Endothelial cell (in vitro differentiated cells): Measurements from ENCODE around the gene RIMS4. TPM values are rescaled to one million over a fixed set of nuclear protein-coding genes. Genes with fewer than 3 reads are reported as not detected.

ENCODE experiments used
- DNase-seq: peaks from one replicate; pipeline ENCODE4 v3.0.0; 2021; ENCODE audit warnings: low spot score
- H3K27ac Mint-ChIP-seq: one replicate; pipeline ENCODE4 v1.8.0; 2021; ENCODE audit warnings: mixed read lengths, inconsistent platforms; ENCODE audit not compliant: unreplicated experiment
- H3K27me3 Mint-ChIP-seq: one replicate; pipeline ENCODE4 v1.8.0; 2021; ENCODE audit warnings: mild to moderate bottlenecking, moderate library complexity, mixed read lengths, inconsistent platforms; ENCODE audit not compliant: unreplicated experiment
- H3K36me3 Mint-ChIP-seq: one replicate; pipeline ENCODE4 v1.8.0; 2021; ENCODE audit warnings: mild to moderate bottlenecking, low read depth, mixed read lengths, inconsistent platforms; ENCODE audit not compliant: unreplicated experiment
- H3K4me1 Mint-ChIP-seq: one replicate; pipeline ENCODE4 v1.8.0; 2021; ENCODE audit warnings: mild to moderate bottlenecking, mixed read lengths, inconsistent platforms; ENCODE audit not compliant: unreplicated experiment
- H3K4me3 Mint-ChIP-seq: one replicate; pipeline ENCODE4 v1.8.0; 2021; ENCODE audit warnings: mild to moderate bottlenecking, mixed read lengths, inconsistent platforms; ENCODE audit not compliant: unreplicated experiment
- H3K9me3 Mint-ChIP-seq: one replicate; pipeline ENCODE4 v1.8.0; 2021; ENCODE audit warnings: mixed read lengths, inconsistent platforms; ENCODE audit not compliant: unreplicated experiment
- total RNA-seq: library from RNA; stranded (reverse); fragmentation: NEBNext Ultra II Directional; extraction: Animal tissue kit (Norgen Biotek cat#: 25700); gene quantifications from one replicate; pipeline ENCODE4 v1.2.1, GENCODE V29; 2021; ENCODE audit not compliant: unreplicated experiment
- TF ChIP-seq, protein P1 (sequence below): fragments of 200-600 bp; sonication (generic); IDR thresholded peaks from one replicate; pipeline ENCODE4 v1.5.0; 2021; ENCODE audit warnings: antibody characterized with exemption; ENCODE audit not compliant: unreplicated experiment

RIMS4 gene
- total RNA-seq, 1 donor from 2014 or later: 0.10 TPM

- TF ChIP-seq, protein P1, sequence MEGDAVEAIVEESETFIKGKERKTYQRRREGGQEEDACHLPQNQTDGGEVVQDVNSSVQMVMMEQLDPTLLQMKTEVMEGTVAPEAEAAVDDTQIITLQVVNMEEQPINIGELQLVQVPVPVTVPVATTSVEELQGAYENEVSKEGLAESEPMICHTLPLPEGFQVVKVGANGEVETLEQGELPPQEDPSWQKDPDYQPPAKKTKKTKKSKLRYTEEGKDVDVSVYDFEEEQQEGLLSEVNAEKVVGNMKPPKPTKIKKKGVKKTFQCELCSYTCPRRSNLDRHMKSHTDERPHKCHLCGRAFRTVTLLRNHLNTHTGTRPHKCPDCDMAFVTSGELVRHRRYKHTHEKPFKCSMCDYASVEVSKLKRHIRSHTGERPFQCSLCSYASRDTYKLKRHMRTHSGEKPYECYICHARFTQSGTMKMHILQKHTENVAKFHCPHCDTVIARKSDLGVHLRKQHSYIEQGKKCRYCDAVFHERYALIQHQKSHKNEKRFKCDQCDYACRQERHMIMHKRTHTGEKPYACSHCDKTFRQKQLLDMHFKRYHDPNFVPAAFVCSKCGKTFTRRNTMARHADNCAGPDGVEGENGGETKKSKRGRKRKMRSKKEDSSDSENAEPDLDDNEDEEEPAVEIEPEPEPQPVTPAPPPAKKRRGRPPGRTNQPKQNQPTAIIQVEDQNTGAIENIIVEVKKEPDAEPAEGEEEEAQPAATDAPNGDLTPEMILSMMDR: no peak
- Mint-ChIP-seq H3K36me3 (no peaks in the 10 kb centered on the region), H3K9me3 (no peaks in the 10 kb centered on the region), H3K4me3 (no peak overlapping the region), H3K27me3 (peaks cover 2% of the 10 kb centered on the region), H3K27ac (no peak overlapping the region), H3K4me1 (no peaks in the 10 kb centered on the region)
- no peak for DNase-seq
These were observed 82.7 kb downstream of the RIMS4 start for GRCh38 chr20:44727651-44728050.

DNA sequence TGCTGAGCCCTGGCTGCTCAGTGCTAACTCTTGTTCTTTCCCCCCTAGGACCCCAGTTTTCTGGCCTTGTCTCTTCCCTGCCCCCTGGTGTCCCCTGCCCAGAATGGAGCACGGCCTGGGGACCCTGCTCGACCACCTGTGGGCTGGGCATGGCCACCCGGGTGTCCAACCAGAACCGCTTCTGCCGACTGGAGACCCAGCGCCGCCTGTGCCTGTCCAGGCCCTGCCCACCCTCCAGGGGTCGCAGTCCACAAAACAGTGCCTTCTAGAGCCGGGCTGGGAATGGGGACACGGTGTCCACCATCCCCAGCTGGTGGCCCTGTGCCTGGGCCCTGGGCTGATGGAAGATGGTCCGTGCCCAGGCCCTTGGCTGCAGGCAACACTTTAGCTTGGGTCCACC lies 83.3 kb downstream of the RIMS4 start:
- Mint-ChIP-seq H3K4me1 (no peaks in the 10 kb centered on the region), H3K27ac (no peak overlapping the region), H3K27me3 (peaks cover 5% of the 10 kb centered on the region), H3K36me3 (no peaks in the 10 kb centered on the region), H3K4me3 (no peak overlapping the region), H3K9me3 (no peaks in the 10 kb centered on the region)
- DNase-seq: no peak
- TF ChIP-seq, protein P1: no peak

DNA sequence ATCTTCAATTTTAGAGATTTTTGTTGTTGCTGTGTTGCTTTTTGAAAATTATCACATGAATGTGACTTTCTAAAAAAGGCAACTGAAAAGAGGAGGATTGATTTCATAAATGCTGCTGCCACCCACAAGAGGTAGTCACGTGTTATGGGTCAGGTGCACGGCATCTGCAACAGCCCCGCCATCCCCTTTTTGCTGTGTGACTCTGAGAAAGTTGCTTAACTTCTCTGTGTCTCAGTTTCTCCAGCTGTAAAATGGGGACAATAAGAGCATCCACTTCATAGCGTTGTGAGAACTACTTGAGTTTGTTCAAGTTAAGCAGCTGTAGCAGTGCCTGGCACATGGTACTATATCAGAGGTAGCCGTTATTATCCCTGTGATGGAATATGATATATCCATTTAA lies 84.5 kb downstream of the RIMS4 start:
- H3K27ac Mint-ChIP-seq: no peak overlapping the region
- no peak overlapping the region for H3K4me3 Mint-ChIP-seq
- no peaks in the 10 kb centered on the region for H3K4me1 Mint-ChIP-seq
- TF ChIP-seq, protein P1: no peak
- no peaks in the 10 kb centered on the region for H3K9me3 Mint-ChIP-seq
- H3K27me3 Mint-ChIP-seq: peaks cover 5% of the 10 kb centered on the region
- H3K36me3 Mint-ChIP-seq: no peaks in the 10 kb centered on the region
- no peak for DNase-seq

GRCh38 chr20:44724423-44725091 lies 85.8 kb downstream of the RIMS4 start:
- Mint-ChIP-seq H3K4me3 (no peak overlapping the region), H3K27me3 (peaks cover 6% of the 10 kb centered on the region), H3K9me3 (no peaks in the 10 kb centered on the region), H3K4me1 (no peaks in the 10 kb centered on the region), H3K27ac (no peak overlapping the region), H3K36me3 (no peaks in the 10 kb centered on the region)
- TF ChIP-seq, protein P1: no peak
- DNase-seq: no peak

DNA sequence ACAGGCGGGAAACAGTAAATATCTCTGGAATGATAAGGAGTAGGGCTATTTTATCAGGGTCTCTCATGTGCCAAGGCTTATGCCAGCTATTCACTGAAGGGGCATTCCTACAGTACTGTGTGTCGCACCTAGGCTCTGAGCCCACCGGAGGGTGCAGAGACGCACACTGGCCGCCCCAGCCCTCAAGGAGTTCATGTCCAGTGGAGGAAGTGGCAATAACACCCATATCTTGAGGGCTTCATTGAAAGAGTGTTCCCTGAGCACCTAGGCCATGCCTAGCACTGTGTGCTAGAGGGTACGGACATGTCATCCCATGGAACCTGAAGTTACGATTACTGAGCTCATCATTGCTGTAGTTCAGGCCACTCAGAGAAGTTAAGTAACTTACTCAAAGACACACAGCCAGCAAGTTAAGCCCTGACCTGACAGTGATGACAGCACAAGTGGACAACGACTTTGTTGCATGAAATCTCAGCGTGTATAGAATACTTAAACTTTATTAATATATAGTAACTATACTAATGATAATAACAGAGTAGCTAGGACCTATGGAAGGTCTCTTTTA lies 86.5 kb downstream of the RIMS4 start:
- no peaks in the 10 kb centered on the region for H3K4me1 Mint-ChIP-seq
- no peak for DNase-seq
- no peak overlapping the region for H3K4me3 Mint-ChIP-seq
- H3K27ac Mint-ChIP-seq: no peak overlapping the region
- no peaks in the 10 kb centered on the region for H3K9me3 Mint-ChIP-seq
- TF ChIP-seq, protein P1: no peak
- no peaks in the 10 kb centered on the region for H3K36me3 Mint-ChIP-seq
- peaks cover 6% of the 10 kb centered on the region for H3K27me3 Mint-ChIP-seq
